Occipital lobe (tissue), 2 donors: Measurements from ENCODE around the gene RALGAPA2. TPM values are rescaled to one million over a fixed set of nuclear protein-coding genes. Genes with fewer than 3 reads are reported as not detected.

Experiments used
- DNase-seq: peaks from one replicate; lab custom pipeline; 2025; lab: John Stamatoyannopoulos, UW
- total RNA-seq: library from RNA; depleted of rRNA; stranded (reverse); fragments of >200 nt; gene quantifications from one replicate; pipeline ENCODE4 v1.2.3, GENCODE V29; 2014

Gene RALGAPA2
- total RNA-seq: 63.9 TPM

DNA sequence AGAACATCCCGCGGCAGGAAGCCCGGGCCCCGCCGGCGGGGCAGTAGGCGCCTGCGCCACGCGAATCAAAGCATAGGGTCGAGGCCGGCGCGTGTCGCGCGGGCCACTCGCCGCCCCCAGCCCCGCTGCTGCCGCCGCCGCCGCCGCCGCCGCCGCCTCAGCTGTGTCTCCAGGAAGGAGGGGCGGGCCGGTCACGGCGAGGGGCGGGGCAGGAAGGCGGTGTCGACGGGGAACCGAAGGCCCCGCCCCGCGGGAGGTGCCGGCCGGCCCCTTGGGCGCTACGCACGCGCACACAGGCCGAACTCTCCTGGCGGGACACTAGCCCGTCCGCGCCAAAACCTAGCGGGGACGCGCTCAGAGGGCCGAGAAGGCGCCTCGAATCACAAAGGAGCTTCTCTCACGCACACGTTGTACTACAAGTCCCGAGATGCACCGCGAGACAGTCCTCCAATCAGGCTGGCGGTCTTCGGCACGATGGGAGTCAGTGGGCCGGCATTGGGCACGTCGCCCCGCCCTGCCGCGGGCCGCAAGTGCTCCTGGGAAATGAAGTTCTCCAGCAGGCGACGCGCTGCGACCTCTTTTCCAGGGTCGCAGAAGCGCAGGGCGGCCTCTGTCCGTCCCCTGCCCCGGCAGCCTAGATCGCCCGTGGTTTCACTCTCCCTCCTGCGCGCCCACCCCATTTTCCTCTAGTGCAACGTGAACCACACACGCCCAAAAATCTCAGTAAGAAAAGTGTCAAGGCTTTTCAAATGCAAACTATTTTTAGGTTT lies at the start of gene RALGAPA2:
Gene RALGAPA2, minus strand, starts transcription at position 171 of the 770 bp plus-strand sequence. Its CDS starts 164 bp downstream, at position 7.
- peak; percentile 94 for DNase-seq

DNA sequence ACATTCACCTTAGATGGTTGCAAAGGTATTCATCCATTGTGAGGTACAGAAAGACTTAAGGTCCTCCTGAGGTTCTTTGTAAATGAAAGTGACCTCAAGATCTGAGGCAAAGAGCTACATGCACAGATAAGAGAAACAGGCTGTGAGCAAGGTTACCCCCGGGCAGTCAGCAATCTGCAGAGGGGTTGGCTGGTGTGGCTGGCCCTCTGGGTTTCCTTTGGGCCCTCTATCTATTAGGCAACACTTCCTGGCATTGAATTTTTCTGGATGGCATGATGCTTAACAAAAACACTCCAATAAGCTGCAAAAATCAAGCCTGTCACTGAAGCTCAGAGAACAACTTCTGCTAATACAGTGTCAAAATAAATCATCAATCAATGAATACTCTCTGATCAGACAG lies 48.9 kb upstream of the RALGAPA2 start:
- DNase-seq: no peak

DNA sequence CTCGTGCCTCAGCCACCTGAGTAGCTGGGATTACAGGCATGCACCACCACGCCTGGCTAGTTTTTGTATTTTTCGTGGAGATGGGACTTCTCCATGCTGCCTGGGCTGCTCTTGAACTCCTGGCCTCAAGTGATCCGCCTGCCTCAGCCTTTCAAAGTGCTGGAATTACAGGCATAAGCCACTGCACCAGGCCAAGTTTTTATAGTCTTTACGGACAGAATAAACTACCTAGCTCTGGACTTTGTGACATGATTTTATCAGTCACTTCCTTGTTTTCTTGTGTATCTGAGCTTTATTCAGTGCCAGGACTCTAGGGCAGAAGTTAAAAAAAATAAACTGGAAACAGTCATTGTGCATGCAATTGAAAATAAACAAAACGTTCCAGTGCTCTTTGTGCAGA lies 46.7 kb upstream of the RALGAPA2 start:
- DNase-seq: no peak

DNA sequence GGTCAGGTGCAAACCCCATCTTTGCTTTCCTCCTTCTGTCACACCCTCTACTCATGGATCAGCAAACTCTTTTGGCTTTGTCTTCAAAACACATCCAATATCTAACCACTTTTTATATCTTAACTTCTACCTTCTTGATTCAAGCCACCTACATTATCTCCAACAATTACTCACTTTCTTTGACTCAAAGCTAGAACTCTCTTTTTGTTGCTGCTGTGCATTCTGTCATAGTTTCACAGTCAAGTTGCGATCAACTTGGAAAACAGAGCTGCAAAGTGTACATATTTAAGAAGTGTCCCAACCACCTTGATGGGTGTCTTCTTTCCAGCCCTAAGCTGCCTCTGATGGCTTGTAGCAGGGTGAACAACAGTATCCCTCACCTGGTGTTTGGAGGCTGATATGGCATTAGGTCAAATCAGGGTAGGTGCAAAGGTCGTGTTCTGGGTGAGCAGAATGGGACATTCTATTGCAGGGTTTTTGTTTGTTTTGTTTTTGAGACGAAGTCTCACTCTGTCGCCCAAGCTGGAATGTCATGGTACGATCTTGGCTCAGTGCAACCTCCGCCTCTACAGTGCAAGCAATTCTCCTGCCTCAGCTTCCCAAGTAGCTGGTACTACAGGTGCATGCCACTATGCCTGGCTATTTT lies 43.4 kb upstream of the RALGAPA2 start:
- DNase-seq: no peak

DNA sequence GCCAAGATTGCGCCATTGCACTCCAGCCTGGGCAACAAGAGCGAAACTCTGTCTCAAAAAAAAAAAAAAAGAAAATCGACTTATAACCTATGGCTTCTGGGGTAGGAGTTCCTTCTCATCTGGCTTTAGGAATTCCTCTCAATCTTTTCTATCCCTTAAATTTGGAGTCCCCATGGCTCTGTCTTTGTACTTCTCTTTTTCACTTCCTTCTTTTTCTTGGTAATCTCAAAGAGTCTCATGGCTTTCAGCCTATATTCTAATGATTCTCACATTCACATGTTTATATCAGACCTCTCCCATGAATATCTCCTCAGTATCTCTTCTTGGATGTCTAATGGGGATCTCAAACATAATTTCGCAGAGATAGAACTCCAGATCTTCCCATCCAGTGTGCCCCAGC lies 42.8 kb upstream of the RALGAPA2 start:
- no peak for DNase-seq

DNA sequence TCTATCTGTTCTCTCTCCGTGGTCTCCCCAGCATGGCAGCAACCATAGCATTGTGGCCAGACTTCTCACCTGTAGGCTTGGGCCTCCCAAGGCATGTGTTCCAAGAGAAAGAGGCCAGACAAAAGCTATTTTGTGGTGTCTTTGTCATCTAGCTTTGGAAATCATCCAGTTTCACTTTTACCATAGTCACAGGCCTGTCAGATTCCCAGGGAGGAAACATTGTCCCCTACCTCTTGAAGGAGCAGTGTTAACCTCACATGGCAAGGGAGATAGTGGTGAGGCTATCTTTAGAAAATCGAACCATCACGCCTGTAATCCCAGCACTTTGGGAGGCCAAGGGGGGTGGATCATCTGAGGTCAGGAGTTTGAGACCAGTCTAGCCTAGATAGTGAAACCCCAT lies 42.3 kb upstream of the RALGAPA2 start:
- no peak for DNase-seq

DNA sequence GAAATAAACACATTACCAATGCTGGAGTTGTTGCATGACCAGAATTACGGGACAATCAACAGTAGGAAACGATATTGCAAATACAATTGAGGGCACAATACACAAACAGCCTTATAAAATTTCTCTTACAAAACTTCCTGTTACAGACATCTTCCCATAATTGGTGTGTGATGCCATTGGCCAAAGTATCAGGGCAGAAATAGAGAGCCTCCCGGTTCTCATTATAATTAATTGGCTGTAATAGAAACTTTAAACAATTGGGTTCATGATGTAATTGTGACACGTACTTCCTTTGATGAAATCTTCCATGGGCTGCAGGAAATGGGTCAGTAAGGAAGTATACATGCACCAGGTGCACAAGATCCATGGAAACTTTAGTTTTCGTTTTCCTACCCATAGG lies 40.3 kb upstream of the RALGAPA2 start:
- no peak for DNase-seq

DNA sequence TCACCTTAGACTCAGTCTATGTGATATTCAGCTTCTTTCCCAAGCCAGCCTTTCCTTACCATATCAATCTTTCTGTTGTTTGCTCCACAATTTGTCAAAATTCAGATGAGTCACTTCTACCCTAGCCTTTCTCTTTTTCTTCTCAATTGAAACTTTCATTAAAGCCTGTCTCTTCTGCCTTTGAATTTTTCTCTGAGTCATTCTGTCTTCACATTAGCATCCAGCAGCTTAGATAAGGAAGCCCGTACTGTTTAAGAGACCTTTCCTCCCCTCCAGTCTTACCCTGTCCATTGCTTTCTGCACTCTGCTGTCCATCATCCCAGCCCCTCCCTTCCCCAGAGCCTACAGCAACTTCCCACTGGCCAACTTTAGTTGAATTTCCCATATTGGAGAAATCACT lies 34.9 kb upstream of the RALGAPA2 start:
- no peak for DNase-seq

DNA sequence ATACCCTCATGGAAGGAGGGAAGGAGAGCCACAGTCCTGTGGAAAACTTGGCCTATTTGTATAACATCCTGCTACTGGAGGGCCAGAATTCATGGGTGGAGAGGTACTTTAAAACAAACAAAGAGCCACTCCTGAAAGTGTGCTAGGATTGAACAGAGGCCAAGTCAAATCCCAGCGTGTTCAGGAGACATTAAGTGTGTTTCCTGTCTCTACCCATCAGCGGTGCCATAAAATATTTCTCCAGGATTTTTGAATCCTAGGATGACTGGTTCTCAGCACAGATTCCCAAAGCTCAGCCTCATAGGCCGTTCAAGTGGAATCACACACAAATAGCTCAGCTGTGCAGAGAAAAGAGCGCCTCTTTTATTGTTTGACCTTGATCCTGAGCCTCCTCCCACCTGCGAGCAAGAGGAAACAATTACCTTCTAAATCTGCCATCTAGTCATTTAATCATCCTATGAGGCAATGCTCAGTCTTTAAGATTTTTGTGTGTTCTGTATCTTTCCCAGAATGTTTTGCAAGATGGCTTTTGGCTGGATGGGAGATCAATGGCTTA lies 31.8 kb upstream of the RALGAPA2 start:
- DNase-seq: no peak

DNA sequence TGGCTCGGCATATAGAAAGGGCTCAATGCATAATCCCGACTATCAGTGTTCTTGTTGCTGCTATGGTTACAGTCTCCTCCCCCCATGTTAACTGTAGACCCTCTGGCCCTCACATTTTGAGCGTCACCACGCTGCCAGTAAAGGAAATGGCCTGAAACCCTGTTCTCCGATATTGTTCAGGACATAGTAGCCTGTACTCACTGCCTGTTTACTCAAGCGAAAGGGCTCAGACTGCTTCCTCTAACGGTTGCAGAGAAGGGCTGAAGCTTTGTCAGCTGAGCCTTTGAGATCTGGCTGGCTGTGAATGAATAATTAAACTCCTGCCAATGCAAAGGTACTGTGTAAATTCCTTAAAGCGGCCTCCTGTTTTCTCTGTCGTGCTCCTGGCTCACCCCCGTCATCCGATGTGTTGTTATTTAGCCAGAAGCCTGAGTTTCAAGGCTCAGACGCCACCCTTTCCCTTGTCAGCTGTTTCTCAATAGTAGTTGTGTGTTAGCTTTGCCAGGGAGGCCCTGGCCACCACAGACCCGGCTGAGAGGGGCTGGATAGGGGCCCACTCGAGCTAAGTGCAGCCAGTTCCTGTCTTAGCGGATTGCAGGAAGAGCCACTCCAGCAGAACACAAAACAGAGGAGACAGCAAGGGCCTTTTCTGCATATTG lies 31.2 kb upstream of the RALGAPA2 start:
- DNase-seq: peak; percentile 37

DNA sequence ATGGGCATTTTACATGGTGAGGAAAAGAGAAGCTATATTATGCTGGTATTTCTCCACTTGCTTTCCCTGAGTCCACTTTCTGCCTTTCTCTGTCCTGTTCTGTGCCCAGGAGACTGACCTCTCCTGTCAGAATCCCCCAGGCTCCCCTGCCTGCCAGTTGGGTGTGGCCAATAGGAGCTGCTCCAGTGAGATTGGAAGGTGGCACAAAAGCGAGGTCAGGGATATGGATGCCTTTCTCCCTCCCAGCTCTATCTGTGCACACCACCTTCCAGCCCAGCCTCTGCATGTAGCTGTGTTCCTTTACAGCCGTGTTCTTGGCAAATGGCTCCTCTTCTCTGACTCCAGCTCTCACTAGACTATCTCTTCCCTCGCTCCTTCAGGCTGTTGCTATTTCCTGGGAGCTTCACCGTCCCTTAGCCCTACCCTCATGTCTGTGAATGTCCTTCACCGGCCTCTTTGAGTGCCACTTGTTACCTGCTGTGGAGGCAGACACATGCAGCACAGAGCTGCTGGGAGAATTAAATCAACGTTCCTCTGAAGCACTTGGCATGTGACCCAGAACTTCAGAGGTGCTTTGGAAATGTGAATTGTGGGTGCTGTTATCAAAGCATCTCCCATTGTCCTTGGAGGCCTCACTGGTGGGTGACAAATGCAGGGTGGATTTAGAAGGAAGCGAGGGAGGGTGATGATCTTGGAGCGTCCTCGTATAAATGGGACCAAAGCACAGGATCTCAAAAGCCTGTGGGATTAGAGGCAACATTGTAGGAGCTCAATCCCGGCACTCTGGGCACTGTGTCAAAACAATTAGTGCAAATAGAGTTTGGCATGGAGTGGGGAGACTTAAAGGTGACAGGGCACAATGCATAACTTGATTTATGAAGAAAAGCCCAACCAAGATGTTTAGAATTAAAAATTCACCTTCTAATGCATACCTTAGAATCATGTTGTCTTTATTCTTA lies 28.9 kb upstream of the RALGAPA2 start:
- no peak for DNase-seq

DNA sequence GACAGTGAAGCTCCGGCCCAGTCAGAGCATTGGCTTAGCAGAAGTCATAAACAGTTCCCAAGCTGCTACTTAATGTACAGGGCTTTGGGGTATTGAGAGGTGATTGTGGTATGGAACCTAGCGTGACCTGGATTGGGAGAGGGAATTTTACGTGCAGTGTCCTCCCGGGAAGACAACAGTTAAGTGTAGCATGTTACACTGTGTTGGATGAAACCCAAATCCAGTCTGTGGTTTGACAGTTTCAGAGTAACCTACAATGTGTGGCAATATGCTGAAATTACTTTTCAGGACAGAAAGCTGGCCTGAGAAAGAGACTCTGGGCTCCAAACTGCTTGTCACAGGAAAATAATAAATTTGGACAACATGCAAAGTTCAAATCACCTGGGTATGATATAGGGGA lies 28.1 kb upstream of the RALGAPA2 start:
- DNase-seq: no peak

DNA sequence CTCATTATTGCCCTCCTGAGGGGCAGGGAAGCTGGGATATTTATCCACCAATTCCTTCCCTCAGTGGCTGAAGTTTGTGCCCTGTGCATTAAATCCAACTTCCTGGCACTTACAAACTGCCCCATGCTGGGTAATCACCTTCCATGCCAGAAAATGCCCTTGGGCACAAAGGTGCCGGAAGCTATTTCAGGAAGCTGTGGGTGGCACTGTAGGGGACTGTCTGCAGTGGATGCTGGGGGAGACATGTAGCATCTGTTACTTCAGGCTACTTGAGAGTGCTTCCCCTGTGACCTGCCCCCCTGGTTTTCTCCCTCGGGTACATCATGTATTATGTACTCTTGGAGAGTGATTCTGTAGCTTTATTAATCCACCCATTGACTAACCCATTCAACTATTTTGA lies 24.7 kb upstream of the RALGAPA2 start:
- DNase-seq: no peak

DNA sequence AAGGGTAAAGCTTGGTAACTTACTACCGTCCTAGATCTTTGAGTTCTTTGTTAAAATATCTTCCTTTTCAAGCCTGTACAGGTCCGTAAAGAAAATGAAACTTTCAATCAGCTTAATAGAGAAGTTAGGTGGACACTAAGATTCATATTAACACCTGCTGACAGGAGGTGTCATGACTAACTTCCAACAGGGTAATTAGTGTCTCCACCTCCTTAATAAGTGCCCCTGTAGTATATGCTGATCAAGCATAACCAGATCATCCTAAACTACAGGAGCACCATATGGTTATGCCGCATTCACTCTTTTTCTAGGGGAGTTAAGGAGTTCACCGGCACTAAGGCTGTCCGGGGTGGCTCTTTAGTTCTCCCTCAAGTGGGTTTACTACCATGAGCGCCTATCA lies 23.9 kb upstream of the RALGAPA2 start:
- DNase-seq: no peak

DNA sequence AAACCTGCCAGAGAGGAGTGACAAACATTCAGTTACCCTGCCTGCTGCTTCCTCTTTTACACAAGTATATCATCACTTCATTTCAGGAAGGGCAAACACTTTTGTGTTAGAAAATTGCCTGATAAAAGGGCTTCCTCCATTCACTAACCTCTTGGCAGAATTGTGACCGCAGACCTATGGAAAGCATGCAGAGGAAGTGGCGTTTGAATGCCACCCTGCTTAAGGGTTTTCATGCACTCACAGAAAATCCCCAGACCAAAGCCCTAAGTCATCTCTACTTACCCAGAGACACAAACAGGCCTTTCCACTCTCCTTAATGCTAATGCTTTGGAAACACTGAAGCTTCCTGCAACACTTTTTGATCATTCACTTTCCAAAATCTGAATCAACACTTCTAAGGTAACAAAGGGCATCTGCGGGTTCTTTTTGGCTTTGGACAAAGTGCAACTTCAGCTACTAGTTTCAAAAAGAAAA lies 22.1 kb upstream of the RALGAPA2 start:
- DNase-seq: no peak

DNA sequence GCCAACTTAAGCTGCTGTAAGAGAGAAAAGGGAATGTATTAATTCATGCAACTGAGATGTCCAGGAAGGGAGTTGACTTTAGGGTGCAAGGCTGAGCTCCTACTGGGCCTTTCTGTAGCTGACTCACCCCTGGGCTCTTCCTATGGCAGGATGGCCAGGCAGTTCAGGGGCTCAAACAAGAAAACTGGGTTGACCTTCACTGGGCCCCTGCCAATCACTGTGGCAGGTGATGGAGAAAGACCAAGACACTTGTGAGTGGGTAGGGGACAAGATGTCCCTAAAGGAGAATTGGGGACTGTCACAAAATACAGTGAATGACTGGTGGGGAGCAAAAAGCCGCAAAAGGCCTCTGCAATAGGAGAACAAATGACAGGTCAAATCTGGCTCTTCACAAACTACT lies 21.5 kb upstream of the RALGAPA2 start:
- DNase-seq: no peak

DNA sequence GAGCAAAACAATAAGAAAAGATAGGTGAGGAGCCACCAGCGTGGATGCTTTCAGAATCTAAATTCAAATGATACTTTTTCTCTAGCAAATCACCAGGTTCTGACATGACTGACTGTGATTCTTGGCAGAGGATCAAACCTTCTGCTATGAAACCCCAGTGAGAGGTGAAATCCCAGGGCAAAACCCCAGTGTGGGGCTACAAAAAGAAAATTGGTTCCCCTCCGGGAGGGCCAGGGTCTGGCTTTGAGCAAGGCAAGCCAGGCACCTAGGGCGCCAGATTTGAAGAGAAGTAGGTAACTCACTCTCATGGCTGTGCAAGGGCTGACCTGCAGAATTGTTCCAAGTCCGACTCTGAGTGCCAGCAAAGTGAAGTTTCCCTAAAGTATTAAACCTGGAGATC lies 20.2 kb upstream of the RALGAPA2 start:
- no peak for DNase-seq

DNA sequence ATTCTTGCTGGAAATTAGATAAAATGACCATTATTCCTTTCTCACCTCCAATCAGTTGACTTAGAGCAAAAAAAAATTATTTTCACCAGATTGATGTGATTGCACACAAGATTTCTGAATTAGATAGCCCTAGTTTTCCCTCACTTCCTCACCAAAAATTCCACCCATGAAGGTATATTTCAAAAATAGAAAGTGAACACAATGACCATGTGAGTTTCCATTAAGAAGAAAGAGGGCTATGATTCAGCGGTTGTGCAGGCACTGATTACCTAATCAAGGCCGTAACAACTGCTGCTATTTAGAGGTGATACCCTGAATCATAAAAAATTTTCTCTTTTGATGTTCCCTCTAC lies 19.5 kb upstream of the RALGAPA2 start:
- DNase-seq: no peak

DNA sequence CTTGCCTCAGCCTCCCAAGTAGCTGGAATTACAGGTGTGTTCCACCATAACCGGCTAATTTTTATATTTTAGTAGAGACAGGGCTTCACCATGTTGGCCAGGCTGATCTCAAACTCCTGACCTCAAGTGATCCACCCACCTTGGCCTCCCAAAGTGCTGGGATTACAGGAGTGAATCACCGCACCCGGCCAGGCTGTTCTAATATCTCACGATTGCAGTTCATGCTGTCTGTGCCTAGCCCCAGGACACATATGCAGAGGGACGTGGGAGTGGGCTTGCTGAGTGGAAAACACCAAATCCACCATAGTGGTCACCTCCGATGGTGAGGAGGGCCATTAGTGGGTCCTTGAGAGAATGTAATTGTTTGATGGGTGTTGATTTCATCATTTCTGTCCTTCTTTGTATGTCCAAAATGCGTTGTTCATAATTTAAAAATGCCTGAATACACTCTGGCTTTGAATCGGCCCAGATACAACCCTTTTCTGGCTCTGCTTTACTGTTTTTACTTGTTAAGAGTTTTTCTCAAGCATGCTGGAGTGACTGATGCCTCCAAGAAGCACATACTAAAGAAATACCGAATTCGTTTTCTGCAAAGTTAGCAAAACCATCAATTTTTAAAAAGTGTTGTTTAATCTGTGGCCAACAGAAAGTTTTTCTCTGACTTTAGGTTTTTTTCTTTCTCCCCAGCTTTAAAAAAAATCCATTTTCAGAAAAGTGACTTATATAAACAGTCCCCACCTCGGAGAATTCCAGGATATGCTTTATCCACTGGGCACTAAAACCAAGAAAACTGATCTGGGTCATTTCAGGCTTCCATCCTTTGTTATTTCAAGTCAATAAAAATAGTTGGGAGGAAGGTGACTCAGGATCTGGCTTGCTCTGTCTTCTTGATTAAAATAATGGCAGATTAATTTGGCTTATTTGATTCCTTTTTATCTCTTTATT lies 18.8 kb upstream of the RALGAPA2 start:
- DNase-seq: no peak

DNA sequence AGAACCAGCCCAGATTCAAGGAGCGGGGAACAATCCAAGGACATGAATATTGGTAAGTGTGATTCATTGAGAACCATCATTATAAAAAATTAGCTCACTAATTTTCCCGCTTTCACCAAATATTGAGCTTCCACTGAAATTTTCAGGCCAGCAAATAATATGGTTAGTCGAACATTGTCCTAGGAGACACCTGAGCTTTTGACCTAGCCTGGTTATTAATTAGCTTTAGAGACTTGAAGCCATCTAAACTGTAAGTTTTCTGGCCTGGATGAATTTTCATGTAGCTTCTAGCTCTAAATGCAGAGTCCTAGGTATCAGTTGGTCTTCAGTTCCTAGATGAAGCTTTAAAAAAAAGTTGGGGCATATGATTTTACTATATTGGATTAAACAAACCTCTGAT lies 17.1 kb upstream of the RALGAPA2 start:
- no peak for DNase-seq
